Colon (tissue), 2 donors: ENCODE data around the gene CENPL.
"Not testable (repeated sequence)": the region's sequence is repeated elsewhere in the genome, so short reads cannot be mapped to it uniquely, and the experiment has no call there.

Experiments
- FAIRE-seq: peaks from 2 replicates; lab custom pipeline; 2012; peaks lifted over from hg19 to GRCh38; lab: Jason Lieb, UNC
- donor health status: control.
- donor health status: control.

Gene CENPL

DNA sequence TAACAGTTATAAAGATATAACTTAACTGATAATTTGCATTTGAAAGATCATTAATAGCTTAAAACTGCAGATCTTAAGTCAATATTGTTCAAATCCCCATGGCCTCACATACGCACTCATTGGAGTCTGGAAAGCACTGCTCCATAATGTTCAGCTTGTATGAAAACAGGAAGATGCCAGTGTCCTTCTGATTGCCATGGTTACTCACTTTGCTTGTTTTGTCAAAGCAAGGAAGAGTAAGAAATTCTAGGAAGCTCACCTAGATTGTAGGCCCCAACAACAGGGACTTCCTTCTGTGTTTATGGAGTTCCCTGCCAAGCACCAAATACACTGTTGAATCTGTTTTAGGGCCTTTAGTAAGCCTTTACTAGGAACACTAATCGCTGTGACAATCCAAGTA lies 32.2 kb upstream of the CENPL start:
- no peak for FAIRE-seq

DNA sequence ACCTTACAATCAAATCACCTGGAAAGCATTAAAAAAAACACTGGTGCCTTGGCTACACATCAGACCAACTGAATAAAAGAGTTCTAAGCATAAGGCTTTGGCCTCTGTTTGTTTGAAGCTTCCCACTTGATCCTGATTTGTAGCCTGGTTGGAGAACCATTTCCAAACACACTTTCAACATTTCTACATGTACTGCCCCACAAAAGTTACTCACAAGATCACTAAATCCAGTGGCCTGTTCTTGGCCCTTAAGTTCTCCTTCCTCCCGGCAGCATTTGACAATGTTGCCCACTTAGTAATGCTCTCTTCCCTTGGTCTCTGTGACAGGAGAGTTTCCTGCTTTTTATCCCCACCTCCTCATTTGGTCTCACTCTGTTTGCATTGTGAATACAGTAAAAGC lies 31.3 kb upstream of the CENPL start:
- no peak for FAIRE-seq

- no peak for FAIRE-seq
These were observed 28.4 kb upstream of the CENPL start for GRCh38 chr1:173853074-173853473.

- no peak for FAIRE-seq
These were observed 27.4 kb upstream of the CENPL start for GRCh38 chr1:173852105-173852504.

DNA sequence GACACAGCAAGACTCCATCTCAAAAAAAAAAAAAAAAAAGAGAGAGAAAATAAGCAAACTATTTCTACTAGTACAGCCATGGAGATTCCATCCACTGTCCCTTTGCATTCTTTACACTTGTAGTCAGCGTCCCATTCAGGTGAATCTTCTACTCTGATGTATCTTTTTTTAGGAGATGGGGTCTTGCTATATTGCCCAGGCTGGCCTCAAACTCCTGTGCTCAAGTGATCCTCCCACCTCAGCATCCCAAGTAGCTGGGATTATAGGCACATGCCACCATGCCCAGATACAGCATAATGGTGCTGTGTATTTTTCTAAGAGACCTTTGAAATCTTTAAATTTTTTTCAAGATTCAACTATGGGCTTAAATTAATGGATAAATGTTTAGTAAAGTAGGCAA lies 8.1 kb upstream of the CENPL start:
- no peak for FAIRE-seq

DNA sequence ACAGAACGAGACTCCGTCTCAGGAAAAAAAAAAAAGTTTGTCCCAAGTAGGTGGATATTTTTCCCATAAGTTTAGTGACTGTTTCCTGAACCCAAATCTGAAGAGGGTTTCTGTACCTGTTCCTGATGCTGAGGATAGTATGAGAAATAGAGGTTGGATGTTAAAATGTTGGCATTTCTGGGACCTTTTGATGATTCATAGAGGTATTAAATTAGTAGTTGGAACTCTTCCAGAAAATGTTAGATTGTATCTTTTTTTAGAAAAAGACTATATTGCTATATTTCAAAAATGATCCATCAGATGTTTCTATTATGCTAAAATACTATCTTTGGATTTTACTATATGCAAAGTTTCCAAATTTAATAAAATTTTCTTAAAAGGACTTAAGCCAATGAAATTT lies 2.9 kb upstream of the CENPL start:
- no peak for FAIRE-seq

- no peak for FAIRE-seq
These were observed 835 bp downstream of the CENPL start for GRCh38 chr1:173823781-173824314.

- no peak for FAIRE-seq
These were observed 3.0 kb downstream of the CENPL start for GRCh38 chr1:173821680-173822079.

DNA sequence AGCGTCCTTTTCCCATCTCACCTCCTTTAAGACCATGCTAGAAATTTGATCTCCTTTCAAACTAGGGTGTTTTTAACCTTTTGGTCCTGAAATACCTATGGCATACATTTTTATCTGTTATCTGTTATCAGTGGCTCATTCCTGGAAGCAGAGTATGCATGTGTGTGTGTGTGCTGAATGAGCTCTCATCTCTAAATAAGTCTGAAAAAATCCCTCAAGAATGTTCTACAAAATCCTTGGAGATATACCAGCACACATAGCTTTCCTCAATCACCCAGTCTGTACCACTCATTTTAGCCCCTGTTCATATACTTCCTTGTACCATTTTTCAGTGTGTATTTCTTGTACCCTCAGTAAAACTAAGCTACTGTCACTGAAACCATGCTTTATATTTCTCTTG lies 6.2 kb downstream of the CENPL start:
- no peak for FAIRE-seq

DNA sequence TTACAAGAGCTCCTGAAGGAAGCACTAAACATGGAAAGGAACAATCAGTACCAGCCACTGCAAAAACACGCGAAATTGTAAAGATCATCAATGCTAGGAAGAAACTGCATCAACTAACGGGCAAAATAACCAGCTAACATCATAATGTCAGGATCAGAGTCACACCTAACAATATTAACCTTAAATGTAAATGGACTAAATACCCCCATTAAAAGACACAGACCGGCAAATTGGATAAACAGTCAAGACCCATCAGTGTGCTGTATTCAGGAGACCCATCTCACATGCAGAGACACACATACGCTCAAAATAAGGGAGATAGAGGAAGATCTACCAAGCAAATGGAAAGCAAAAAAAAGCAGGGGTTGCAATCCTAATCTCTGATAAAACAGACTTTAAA lies 11.0 kb downstream of the CENPL start:
- not testable (repeated sequence) for FAIRE-seq

DNA sequence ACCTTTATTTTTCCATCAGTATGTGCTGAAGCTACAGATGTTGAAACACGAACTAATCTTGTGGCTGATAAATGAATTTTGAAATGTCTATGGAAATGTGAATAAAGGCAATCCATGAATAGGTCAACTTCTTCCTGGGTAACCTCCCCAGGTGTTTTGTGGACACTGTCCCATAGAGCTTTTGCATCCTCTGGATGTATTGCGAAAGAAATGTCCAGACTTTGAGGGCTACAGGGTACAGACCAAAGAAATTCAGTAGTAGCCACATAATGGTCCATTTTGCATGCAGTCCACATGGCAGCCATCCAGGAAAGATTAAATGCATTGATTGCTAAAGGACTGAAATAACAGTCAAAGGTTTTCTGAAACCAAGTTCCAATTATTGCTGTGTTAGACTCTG lies 21.7 kb downstream of the CENPL start:
- no peak for FAIRE-seq

DNA sequence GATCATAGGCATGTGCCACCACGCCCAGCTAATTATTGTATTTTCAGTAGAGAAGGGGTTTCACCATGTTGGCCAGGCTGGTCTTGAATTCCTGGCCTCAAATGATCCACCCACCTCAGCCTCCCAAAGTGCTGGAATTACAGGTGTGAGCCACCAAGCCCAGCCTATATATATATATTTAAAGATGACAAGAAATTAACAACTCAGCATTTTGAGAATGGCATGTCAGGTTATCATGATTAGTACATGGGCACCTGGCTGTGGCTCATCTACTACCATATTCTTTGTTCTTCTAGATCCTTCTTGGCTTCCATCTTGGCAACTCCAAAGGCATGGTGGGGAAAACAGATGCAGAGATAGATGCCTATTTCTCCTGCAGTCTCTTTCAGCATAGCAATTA lies 24.7 kb downstream of the CENPL start:
- FAIRE-seq = not testable (repeated sequence)

GRCh38 chr1:173798078-173798477 lies 26.6 kb downstream of the CENPL start:
- FAIRE-seq = no peak

DNA sequence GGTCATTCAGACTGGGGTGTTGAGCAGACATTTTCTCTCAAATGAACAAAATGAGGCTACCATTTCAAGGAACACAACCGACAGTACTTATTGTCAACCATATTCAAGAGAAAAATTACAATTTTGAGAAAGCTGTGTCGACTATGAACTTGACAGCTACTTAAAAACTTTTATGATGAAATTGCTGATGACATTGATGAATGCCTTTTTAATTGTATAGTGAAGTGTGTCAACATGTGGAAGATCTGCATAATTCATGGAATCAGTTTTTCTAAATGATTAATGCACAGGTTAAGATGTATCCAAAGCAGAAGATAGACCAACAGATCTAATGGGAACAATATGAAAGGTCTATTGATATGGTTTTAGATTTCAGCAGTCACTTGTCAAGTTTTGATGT lies 34.8 kb downstream of the CENPL start:
- FAIRE-seq = no peak

DNA sequence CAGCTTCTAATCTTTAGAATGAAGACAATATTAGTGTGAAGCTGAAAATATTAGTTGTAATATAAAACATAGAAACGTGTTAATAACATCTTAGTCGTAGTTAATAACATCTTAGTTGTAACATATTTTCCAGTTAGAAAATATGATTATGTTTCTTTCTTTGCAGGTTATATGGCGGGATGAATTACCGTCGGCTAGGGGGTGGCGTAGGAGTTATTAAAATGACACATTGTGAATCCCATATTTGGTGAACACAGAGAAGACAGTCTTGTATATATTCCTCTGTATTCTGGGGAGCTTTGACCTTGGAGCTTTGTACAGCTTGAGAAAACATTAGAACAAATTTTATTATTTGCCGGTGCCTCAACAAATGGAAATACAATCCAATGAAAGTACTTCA lies 39.7 kb downstream of the CENPL start:
- FAIRE-seq = no peak

DNA sequence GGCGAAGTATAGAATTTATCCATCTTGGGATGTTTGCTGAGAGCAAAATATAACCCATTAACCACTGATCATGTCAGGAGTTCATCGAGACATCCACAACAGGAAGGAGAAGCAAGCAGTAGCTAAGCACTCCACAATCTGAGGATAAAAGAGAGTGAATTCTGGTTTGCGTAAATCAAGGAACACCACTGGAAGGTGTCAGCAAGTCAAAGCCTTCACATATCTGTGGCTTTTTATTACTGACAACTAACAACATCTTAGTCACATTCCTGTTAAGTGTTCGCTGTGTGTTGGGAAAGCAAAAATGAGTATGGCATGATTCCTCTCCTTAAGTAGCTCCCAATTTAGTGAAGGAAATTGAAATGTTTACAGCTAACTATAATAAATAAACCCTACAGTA lies 44.7 kb downstream of the CENPL start:
- no peak for FAIRE-seq

DNA sequence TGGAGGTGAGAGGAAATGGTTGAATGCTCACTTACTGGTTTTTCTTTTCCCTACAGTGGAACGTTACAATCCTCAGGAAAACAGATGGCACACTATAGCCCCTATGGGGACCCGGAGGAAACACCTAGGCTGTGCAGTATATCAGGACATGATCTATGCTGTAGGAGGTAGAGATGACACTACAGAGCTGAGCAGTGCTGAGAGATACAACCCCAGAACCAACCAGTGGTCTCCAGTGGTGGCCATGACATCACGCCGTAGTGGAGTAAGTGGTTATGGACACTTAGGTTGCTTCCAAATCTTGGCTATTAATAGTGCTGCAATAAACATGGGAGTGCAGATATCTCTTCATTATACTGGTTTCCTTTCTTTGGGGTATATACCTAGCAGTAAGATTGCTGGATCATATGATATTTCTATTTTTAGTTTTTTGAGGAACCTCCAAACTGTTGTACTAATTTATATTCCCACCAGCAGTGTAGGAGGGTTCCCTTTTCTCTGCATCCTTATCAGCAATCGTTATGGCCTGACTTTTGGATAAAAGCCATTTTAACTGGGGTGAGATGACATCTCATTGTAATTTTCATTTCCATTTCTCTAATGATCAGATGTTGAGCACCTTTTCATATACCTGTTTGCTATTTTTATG lies 49.0 kb downstream of the CENPL start:
- no peak for FAIRE-seq

DNA sequence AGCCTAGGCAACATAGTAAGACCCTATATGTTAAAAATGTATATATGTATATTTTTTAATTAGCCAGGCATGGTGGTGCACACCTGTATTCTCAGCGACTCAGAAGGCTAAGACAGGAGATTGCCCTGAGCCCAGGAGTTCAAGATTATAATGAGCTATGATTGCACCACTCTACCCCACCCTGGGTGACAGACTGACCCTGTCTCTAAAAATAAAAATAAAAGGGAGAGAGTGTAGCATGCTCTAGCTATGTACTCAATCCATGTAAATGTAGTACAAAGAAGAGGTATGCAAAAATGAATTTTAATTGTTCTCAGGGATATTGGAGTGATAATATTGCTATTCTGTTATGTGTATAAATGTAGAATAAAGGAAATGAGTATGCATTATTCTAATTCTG lies 53.1 kb downstream of the CENPL start:
- no peak for FAIRE-seq

DNA sequence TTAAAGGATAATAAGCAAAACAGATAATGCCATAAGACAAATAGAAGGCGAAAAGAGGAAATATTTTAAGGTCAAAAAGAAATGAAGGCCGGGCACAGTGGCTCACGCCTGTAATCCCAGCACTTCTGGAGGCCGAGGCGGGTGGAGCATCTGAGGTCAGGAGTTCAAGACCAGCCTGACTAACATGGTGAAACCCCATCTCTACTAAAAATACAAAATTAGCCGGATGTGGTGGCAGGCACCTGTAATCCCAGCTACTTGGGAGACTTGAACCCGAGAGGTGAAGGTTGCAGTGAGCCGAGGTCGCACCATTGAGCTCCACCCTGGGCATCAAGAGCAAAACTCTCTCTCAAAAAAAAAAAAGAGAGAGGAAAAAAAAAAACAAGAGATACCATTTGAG lies 54.4 kb downstream of the CENPL start:
- not testable (repeated sequence) for FAIRE-seq

DNA sequence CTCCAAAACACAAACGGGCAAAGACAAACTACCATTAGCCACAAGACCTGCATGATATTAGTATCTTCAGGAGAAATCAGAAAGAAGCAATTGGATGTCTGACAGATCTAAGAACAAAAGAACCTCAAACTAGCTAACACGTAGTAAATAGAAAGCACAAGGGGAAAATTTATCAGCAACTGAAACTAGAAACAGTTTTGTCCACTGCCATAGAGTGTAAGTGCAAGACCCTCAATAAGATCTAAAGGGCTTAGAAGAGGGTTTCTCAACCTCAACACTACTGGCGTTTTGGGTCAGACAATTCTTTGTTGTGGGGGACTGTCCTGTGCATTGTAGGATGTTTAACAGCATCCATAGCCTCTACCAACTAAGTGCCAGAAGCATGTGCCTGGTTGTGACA lies 55.9 kb downstream of the CENPL start:
- FAIRE-seq = no peak

DNA sequence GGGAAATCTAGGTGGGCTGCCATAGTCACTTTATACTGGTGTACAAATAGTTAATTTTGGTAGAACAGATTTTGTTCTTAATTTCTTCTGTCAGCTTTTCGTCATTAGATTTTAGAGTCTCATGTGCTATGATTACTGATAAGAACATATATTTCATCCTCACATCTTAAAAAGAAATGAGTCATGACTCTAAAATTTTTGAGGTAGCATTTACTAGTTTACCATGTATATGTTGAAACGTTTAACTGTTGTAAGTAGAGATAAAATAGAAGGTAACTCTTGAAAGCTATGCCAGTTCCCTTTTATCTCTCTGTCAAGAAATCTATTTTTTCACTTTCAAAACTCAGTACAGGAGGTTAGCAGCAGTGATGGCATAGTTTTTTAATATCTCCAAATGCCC lies 56.5 kb downstream of the CENPL start:
- FAIRE-seq = no peak

GRCh38 chr1:173764331-173764730 lies 60.4 kb downstream of the CENPL start:
- not testable (repeated sequence) for FAIRE-seq

- no peak for FAIRE-seq
These were observed 65.7 kb downstream of the CENPL start for GRCh38 chr1:173758980-173759379.

DNA sequence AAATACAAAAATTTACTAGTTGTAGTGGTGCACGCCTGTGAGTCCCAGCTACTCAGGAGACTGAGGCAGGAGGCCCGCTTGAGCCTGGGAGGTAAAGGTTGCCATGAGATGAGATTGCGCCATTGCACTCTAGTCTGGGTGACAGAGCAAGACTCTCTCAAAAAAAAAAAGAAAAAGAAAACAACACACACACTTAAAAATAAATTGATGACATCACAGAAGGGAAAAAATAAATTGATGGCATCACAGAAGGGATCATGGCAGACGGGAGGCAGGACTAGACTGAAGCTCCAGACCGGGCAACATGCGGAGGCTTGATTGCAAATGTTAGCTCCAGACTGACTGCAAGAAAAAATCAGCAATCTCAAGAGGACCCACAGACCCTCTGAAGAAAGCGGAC lies 66.6 kb downstream of the CENPL start:
- FAIRE-seq = no peak

DNA sequence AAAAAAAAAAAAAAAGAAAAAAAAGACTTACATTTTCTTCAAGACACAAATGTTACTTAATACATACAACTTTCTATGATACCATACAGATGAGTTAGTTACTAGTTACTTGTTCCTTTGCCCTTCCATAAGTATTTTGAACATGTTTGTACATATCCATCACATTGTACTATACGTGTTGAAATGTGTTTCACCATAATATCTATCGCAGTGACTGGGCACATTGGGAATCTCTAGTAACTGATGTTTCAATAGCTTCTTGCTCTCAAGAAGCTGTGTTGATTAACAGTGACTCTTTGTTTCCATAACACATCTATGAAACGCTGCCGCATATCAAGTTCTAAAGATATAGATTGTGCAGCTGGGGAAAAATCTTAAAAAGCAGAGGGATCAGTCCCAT lies 67.0 kb downstream of the CENPL start:
- no peak for FAIRE-seq
